Renal cortex interstitium (tissue), 11 donors: ENCODE data around the gene N4BP3. TPM values are rescaled to one million over a fixed set of nuclear protein-coding genes. Genes with fewer than 3 reads are reported as not detected.
"Not testable (repeated sequence)": the region's sequence is repeated elsewhere in the genome, so short reads cannot be mapped to it uniquely, and the experiment has no call there.

Experiments used
- DNase-seq, 11 donors: peaks; one replicate each; pipeline ENCODE4 v3.0.0-alpha.2; 2013; ENCODE audit warnings: low read depth in 9 of 11, low spot score in 4 of 11; ENCODE audit errors: extremely low read depth in 1 of 11
- polyA plus RNA-seq, 3 donors: library from polyadenylated mRNA; unstranded; fragments of 120-200 nt; gene quantifications; one replicate each; pipeline ENCODE4 v1.2.1, GENCODE V29; 2013; ENCODE audit not compliant: insufficient read length in 3 of 3

N4BP3 gene
- polyA plus RNA-seq, 3 donors, result 3.7 to 5.7 (median 4.8) TPM

- no peak for DNase-seq
These were observed 27.1 kb upstream of the N4BP3 start for GRCh38 chr5:178086266-178086665.

DNA sequence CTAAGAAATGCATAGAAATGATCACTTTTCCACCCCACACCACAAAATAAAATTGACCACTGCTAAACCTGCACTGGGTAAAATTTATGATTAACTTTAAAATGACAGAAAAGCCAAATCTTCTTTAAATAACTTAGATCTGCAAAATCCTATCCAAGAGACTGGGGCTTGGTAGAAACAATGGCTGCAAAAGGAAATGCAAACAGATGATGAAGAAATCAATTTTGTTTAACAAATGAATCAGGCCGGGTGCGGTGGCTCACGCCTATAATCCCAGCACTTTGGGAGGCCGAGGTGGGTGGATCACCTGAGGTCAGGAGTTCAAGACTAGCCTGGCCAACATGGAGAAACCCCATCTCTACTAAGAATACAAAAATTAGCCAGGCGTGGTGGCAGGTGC is 26.1 kb upstream of the N4BP3 start:
- DNase-seq, result not testable (repeated sequence)

DNA sequence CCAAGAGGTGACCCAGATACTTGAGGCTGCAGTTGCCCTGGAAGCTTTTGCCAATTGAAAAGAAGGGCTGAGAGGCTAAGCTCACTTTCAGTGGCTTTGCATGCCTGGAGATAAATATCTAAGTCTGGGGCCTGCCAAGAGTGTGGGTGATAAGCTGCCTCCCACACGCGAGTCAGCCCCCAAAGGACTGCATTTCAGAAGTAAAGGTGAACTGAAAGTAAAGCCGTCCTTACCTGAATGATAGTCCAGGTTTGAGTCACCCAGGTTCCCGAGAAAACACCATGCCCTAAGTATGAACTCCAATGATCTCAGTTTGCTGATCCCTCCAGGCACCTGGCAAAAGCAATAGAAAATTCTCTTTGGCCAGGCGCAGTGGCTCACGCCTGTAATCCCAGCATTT is 22.5 kb upstream of the N4BP3 start:
- no peak for DNase-seq

DNA sequence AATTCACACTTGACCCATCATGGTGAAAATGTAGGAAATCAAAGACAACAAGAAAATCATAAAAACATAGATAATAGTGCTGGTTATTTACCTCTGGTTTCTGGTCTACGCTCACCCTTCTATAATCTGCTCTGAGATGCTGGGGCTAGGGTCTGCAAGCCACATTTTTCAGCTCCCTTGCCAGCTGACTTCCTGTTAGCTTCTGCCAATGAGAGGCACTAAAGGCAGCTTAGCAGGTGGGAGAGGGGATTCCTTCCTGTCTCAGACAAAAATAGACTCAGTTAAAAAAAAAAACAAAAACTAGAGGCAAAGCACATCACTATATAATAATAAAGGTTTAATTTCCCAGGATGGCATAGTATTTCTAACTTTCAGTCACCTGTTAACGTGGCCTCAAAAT is 20.2 kb upstream of the N4BP3 start:
- DNase-seq, result no peak

DNA sequence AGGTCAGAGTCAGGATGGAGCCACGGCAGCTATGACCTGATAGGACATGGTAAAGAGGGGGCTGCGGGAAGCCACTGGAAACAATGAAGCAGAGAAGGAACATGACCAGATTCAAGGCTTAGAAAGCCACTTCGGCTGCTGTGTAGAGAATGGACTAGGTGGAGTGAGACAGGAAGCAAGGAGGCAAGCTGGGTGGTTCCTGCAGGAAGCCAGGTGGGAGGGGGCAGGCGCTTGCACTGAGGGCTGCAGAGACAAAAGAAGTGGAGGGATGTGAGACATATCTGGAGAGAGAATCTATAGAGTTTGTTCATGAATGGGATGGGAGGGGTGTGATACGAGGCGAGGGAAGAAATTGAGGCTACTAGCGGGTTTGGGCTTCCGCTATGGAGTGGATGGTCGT is 19.0 kb upstream of the N4BP3 start:
- DNase-seq, result no peak

GRCh38 chr5:178098685-178099084 is 14.6 kb upstream of the N4BP3 start:
- no peak for DNase-seq

GRCh38 chr5:178103612-178104011 is 9.7 kb upstream of the N4BP3 start:
- no peak for DNase-seq

- no peak for DNase-seq
These were observed 8.8 kb upstream of the N4BP3 start for GRCh38 chr5:178104492-178104891.

- DNase-seq, result no peak
These were observed 7.2 kb upstream of the N4BP3 start for GRCh38 chr5:178106086-178106485.

DNA sequence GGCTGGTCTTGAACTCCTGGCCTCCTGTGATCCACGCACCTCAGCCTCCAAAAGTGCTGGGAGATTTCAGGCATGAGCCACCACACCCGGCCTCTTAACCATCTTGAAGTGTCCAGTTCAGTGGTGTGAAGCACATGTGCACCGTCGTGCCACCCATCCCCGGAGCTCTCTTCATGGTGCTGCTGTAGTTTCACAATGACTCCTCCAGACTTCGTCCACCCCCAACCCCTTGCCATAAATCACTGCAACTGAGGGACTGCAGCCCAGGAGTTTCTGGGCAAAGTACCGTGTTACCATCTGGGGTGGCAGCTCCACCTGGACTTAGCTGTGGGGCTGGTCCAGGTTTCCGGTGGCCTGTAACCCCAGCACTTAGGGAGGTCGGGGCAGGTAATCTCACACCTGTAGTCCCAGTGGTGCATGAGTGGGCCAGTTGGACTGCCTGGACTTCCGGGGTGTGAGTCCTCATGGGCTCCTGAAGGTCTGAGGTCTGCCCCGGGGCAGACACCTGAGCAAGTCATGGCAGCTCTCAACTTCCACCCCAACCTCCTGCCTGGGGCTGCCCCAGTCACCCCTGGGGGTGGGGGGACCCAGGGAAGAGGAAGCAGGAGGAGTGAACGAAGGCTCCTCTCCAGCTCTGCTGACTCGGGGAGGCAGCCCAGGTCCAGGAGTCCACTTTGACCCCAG is 6.6 kb upstream of the N4BP3 start:
- no peak for DNase-seq

GRCh38 chr5:178107756-178108310 is 5.5 kb upstream of the N4BP3 start:
- DNase-seq, result no peak

- DNase-seq, result no peak
These were observed 4.9 kb upstream of the N4BP3 start for GRCh38 chr5:178108446-178108845.

DNA sequence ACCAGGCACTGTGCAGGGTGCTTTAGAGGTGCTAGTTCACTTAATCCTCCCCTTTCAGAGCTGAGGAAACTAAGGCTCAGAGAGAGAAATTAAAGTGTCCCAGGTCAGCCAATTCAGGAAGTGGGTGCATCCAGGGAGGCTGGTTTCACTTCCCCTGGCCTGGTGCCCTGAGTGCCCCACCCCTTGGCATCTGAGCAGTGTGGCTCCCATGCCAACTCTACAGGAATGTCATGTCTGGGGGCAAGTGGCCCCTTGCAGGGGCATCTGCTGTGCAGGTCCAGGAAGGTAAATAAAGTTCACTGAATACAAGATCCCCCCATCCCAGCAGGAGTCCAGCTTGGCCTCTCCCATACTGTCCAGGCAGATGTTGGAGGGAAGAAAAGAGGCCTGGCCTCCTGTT is 4.4 kb upstream of the N4BP3 start:
- DNase-seq, result no peak

- no peak for DNase-seq
These were observed 2.8 kb upstream of the N4BP3 start for GRCh38 chr5:178110511-178110910.

DNA sequence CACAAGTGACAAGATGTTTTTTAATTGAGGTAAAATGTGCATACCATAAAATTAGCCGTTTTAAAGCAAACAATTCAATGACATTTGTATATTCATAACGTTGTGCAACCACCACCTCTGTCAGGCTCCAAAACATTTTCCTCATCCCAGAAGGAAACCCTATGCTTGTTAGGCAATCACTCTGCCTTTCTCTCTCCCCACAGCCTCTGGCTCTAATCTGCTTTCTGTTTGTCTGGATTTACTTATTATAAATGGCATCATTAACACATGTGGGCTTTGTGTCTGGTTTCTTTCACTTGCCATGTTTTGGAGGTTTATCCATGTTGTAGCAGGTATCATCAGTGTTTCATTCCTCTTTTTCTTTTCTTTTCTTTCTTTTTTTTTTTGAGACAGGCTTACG is 1.4 kb upstream of the N4BP3 start:
- DNase-seq, result no peak

DNA sequence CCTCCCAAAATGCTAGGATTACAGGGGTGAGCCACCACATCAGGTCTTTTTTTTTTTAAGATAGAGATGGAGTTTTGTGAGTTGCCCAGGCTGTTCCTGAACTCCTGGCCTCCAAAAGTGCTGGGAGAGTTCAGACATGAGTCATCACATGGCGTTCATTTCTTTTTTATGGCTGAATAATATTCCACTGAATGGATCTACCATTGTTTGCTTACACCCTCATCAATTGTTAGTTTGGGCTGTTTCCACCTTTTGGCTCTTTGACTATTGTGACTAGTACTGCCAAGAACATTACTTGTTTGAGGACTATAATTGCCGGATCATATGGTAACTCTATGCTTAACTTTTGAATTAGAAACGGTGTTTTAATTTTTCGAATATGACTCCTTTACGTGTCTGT is 787 bp upstream of the N4BP3 start:
- DNase-seq, result no peak

DNA sequence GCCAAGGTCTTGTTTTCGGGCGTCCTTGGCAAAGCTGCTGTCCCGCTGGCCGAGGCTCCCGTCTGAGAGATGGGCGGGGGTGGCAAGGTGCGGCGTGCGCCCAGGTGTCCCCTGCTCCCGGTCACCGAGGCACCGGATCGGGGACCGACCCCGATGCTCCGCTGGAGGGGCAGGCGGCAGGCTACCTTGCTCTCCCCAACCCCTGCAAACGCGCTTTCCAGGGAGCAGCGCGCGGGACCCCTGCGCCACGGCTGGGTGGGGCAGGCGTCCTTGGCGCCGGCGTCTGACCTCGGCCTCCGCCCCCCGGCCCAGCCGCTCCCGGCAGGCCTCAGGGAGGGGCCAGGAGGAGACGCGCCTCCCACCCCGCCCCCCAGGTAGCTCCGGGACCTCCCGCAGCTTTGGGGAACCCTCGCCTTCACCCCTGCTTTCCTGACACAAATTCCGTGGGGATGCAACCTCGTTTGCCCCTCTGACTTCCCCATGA is 551 bp downstream of the N4BP3 start:
- DNase-seq, result no peak

- DNase-seq, result no peak
These were observed 1.2 kb downstream of the N4BP3 start for GRCh38 chr5:178114325-178115135.

GRCh38 chr5:178115136-178115813 is 1.9 kb downstream of the N4BP3 start:
- no peak for DNase-seq

DNA sequence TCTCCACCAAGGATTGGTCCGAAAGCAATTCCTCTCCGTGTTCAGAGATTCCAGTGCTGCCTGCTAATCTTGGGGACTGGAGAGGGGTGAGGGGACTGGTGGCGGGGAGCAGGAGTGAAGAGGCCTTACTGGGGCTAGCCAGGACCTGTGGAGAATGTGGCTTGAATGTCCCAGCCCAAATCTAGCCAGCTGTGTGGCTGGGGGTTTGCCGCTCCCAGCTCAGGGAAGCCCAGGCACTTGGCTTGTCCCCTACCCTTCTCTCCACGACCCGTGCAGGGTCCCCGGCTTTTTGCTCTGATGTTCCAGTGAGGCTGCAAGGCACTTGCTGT is 2.4 kb downstream of the N4BP3 start:
- no peak for DNase-seq
